ENCODE results near the gene SCNN1A. TPM values are rescaled to one million over a fixed set of nuclear protein-coding genes. Genes with fewer than 3 reads are reported as not detected.

SCNN1A gene
- total RNA-seq, 1 donor, result 0.36 TPM

GRCh38 chr12:6351622-6352021 lies 23.7 kb downstream of the SCNN1A start:
- Histone ChIP-seq H2AFZ (ENCODE audit: low read length) (no peak overlapping the region), H3K4me2 (ENCODE audit: insufficient read depth, low read length) (no peak overlapping the region), H3K4me1 (ENCODE audit: insufficient read depth, low read length) (peaks cover 4% of the 10 kb centered on the region), H3K4me3 (ENCODE audit: insufficient read depth, low read length) (no peak overlapping the region), H3K27me3 (ENCODE audit: insufficient read depth, low read length) (peaks cover 2% of the 10 kb centered on the region), H3K79me2 (ENCODE audit: insufficient read depth, low read length) (no peaks in the 10 kb centered on the region), H3K9me3 (ENCODE audit: low read depth, low read length) (no peaks in the 10 kb centered on the region), H3K27ac (ENCODE audit: low read depth, low read length) (no peak overlapping the region), H3K36me3 (ENCODE audit: insufficient read depth, low read length) (no peaks in the 10 kb centered on the region), H4K20me1 (ENCODE audit: insufficient read depth, low read length) (no peaks in the 10 kb centered on the region)
- no peak for DNase-seq (ENCODE audit: insufficient read length, low spot score, missing footprints)
- TF ChIP-seq CTCF (IDR thresholded peaks at IDR 0.05; ENCODE audit: extremely low read depth, low read depth, low read length), result no peak

GRCh38 chr12:6347367-6348338 lies 27.7 kb downstream of the SCNN1A start:
- Histone ChIP-seq H3K4me2 (ENCODE audit: insufficient read depth, low read length) (peak overlapping the region; percentile 64), H3K36me3 (ENCODE audit: insufficient read depth, low read length) (no peaks in the 10 kb centered on the region), H3K27ac (ENCODE audit: low read depth, low read length) (peak overlapping the region; percentile 39), H3K4me1 (ENCODE audit: insufficient read depth, low read length) (peaks cover 30% of the 10 kb centered on the region), H4K20me1 (ENCODE audit: insufficient read depth, low read length) (no peaks in the 10 kb centered on the region), H3K79me2 (ENCODE audit: insufficient read depth, low read length) (peaks cover 4% of the 10 kb centered on the region), H3K9me3 (ENCODE audit: low read depth, low read length) (no peaks in the 10 kb centered on the region), H2AFZ (ENCODE audit: low read length) (peak overlapping the region; percentile 65), H3K4me3 (ENCODE audit: insufficient read depth, low read length) (no peak overlapping the region), H3K27me3 (ENCODE audit: insufficient read depth, low read length) (no peaks in the 10 kb centered on the region)
- no peak for TF ChIP-seq CTCF (IDR thresholded peaks at IDR 0.05; ENCODE audit: extremely low read depth, low read depth, low read length)
- peak; percentile 93 for DNase-seq (ENCODE audit: insufficient read length, low spot score, missing footprints)

- Histone ChIP-seq H4K20me1 (ENCODE audit: insufficient read depth, low read length) (no peaks in the 10 kb centered on the region), H3K4me1 (ENCODE audit: insufficient read depth, low read length) (peaks cover 38% of the 10 kb centered on the region), H3K36me3 (ENCODE audit: insufficient read depth, low read length) (no peaks in the 10 kb centered on the region), H3K79me2 (ENCODE audit: insufficient read depth, low read length) (peaks cover 10% of the 10 kb centered on the region), H2AFZ (ENCODE audit: low read length) (no peak overlapping the region), H3K4me2 (ENCODE audit: insufficient read depth, low read length) (peak overlapping the region; percentile 64), H3K4me3 (ENCODE audit: insufficient read depth, low read length) (no peak overlapping the region), H3K27me3 (ENCODE audit: insufficient read depth, low read length) (no peaks in the 10 kb centered on the region), H3K9me3 (ENCODE audit: low read depth, low read length) (no peaks in the 10 kb centered on the region), H3K27ac (ENCODE audit: low read depth, low read length) (no peak overlapping the region)
- no peak for TF ChIP-seq CTCF (IDR thresholded peaks at IDR 0.05; ENCODE audit: extremely low read depth, low read depth, low read length)
- no peak for DNase-seq (ENCODE audit: insufficient read length, low spot score, missing footprints)
Measured at GRCh38 chr12:6346942-6347341, 28.4 kb downstream of the SCNN1A start.

GRCh38 chr12:6346235-6346832 lies 29.0 kb downstream of the SCNN1A start:
- no peaks in the 10 kb centered on the region for H4K20me1 ChIP-seq (ENCODE audit: insufficient read depth, low read length)
- no peaks in the 10 kb centered on the region for H3K9me3 ChIP-seq (ENCODE audit: low read depth, low read length)
- H2AFZ ChIP-seq (ENCODE audit: low read length), result no peak overlapping the region
- H3K36me3 ChIP-seq (ENCODE audit: insufficient read depth, low read length), result no peaks in the 10 kb centered on the region
- no peak for DNase-seq (ENCODE audit: insufficient read length, low spot score, missing footprints)
- H3K27me3 ChIP-seq (ENCODE audit: insufficient read depth, low read length), result no peaks in the 10 kb centered on the region
- no peak for TF ChIP-seq CTCF (IDR thresholded peaks at IDR 0.05; ENCODE audit: extremely low read depth, low read depth, low read length)
- peaks cover 16% of the 10 kb centered on the region for H3K79me2 ChIP-seq (ENCODE audit: insufficient read depth, low read length)
- H3K27ac ChIP-seq (ENCODE audit: low read depth, low read length), result no peak overlapping the region
- H3K4me3 ChIP-seq (ENCODE audit: insufficient read depth, low read length), result no peak overlapping the region
- no peak overlapping the region for H3K4me2 ChIP-seq (ENCODE audit: insufficient read depth, low read length)
- H3K4me1 ChIP-seq (ENCODE audit: insufficient read depth, low read length), result peaks cover 38% of the 10 kb centered on the region

Measured in osteoblast (primary cell).